Stimulated activated CD4-positive, alpha-beta T cell treated with anti-CD3 and anti-CD28 coated beads, Interleukin-2, amount 100 ng/mL, for 24 hours (primary cell): ENCODE data around the gene KATNAL1.

Experiments
- DNase-seq, 2 donors: peaks; one replicate each; pipeline ENCODE4 v3.0.0-alpha.2; 2020

Gene KATNAL1

DNA sequence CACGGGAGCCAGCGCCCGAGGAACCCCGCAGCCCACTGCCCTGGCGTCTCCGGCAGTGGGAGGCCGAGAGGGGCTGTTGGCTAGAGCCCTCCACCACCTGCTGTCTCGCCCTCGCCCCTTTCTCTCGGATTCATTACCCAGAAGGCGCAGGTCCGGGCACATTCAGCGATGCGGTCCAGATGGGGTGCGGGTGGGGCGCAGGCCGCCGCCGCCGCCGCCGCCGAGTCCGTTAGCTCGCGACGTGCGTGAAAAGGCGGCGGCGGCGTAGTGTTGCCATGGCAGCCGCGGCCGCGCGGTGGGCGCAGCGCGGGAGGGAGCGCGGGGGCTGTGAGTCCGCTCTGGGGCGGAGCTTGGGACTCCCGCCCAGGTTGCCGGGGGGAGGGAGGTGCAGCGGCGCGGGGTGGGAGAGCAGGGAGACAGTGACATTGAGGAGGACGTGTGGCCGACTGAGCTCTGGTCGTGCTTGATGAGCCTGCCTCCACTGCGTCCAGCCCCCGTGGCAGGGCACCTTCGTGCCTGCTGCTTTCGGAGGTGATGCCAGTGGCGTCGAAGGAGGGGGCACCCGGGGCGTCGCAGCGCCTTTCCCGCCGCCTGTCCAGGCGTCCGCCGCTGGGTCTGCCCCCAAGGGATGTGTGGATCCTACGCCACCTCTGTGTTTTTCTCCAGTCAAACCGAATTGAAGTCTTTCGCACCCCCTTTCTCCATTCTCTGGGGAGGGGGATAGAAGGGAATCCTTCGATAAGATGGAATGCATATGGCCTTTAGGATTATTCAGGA lies at the start of gene KATNAL1:
Gene KATNAL1, minus strand, starts transcription at position 358 of the 777 bp plus-strand sequence. CDS start 23,774 bp downstream, outside the sequence.
- DNase-seq, result peak; percentile 71 to 76

- DNase-seq, result no peak
These were observed 48.5 kb upstream of the KATNAL1 start for GRCh38 chr13:30355839-30356238.

GRCh38 chr13:30355384-30355699 lies 48.0 kb upstream of the KATNAL1 start:
- DNase-seq, result peak; percentile 31 to 34

GRCh38 chr13:30354493-30355383 lies 47.4 kb upstream of the KATNAL1 start:
- no peak for DNase-seq

DNA sequence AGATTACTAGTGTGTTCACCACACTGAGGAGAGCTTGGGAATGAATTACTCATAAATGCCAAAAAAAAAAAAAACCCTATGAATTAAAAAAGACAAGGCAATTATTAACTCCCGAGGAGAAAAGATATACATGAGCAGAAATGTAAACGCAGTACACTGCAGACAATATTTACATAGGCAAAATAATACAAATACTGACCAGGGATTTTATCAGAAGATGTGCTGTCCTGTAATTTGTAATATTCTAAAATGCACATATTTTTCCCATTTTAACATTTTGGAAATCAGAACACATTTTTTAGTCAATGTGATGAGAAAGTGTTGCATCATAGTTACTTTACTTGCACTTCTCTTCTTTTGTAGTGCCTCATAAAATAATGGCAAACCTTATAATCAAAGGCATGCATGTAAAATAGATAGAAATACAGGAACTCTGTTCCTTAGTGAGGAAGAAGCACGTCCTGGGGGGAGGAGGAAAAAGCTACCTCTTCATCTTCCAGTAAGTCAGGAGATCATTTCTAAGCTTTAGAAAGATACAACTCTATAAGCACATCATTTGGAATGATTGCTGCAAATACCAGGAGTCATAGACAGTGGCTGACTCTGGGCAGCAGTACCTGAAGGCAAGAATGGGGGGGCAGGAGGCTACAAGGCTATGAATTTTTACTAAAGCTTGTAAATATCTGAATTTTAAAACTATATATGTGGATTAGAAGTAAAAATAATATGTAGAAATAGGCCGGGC lies 46.3 kb upstream of the KATNAL1 start:
- DNase-seq, result no peak

DNA sequence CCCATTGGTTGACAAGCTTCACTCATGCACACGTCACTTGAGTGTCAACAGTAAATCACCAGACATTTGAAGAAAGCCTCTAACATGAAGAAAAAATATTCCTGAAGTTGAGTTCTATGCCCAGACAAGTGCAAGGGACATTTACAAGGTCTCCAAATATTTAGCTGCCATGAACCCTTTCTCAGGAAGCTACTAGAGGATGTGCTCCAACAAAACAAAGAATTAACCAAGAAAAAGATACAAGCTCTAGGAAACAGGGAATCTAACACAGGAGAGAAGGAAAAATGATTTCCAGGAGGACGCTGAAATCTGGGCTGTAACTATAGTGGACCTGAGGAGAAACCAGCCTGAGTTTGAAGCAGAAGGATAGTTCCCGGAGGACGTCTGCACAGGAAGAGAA lies 45.7 kb upstream of the KATNAL1 start:
- DNase-seq, result no peak

- DNase-seq, result no peak
These were observed 44.8 kb upstream of the KATNAL1 start for GRCh38 chr13:30352121-30352520.

GRCh38 chr13:30346789-30347167 lies 39.4 kb upstream of the KATNAL1 start:
- no peak for DNase-seq

DNA sequence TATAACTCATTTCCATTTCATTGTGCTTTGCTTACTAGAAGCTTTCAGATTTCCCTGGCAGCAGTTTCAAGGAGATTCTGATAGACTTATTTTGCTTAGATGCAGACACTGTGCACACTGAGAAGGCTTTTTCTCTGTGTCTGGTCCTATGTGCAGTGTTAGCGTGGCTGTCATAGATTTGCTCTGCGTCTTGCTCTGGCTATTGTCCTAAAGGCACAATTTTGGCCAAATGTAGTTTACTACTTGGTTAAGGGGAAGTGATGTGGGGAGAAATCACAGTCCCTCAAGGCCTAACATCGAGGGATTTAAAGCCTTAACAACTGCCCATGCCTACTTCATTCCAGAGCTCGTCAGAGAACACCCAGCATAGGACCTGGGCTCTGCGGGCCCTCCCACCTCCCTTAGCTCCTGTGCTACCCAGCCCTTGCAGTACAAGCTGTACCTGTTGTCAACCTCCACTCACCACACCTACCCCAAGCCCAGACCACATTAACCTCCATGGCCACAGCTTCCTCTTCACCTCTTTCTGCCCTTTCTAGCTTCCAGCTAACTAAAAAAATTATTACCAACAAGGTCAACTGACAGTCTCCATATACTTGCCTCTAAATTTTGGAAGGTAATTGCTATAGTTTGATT lies 38.9 kb upstream of the KATNAL1 start:
- peak; percentile 37 to 67 for DNase-seq

- no peak for DNase-seq
These were observed 38.2 kb upstream of the KATNAL1 start for GRCh38 chr13:30345426-30346100.

DNA sequence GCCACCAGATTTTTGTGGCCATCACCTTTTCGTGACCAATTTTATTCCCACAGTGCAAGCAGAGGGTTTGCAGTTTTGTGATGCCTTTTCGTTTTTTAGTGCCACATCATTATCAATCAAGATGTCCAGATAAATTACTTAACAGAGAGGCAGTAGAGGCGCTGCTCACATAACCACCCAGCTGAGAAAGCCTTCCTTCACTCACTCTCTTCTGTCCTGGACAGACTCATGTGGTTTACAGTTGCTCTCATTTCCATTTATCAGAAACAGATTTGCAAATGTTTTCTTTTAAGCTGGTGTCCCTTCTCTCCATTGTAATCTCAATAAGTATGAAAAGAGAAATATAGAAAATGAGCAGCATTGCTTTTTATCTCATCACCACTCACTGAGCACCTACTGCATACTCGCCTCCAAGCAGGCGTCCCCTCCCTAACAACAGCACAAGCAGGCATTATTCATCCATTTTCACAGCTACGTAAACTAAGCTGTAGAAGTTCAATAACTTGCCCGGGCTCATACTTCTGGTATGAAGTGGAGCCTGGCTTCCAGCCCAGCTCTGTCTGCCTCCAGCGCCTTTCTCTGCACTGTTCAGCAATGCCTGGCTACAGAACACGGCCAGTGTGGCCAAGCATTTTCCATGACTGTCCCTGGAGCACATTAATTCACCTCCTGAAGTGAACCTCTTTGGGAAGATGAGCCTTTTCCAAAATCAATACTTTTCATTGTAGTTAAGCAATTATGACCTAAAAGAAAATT lies 34.6 kb upstream of the KATNAL1 start:
- DNase-seq, result no peak

DNA sequence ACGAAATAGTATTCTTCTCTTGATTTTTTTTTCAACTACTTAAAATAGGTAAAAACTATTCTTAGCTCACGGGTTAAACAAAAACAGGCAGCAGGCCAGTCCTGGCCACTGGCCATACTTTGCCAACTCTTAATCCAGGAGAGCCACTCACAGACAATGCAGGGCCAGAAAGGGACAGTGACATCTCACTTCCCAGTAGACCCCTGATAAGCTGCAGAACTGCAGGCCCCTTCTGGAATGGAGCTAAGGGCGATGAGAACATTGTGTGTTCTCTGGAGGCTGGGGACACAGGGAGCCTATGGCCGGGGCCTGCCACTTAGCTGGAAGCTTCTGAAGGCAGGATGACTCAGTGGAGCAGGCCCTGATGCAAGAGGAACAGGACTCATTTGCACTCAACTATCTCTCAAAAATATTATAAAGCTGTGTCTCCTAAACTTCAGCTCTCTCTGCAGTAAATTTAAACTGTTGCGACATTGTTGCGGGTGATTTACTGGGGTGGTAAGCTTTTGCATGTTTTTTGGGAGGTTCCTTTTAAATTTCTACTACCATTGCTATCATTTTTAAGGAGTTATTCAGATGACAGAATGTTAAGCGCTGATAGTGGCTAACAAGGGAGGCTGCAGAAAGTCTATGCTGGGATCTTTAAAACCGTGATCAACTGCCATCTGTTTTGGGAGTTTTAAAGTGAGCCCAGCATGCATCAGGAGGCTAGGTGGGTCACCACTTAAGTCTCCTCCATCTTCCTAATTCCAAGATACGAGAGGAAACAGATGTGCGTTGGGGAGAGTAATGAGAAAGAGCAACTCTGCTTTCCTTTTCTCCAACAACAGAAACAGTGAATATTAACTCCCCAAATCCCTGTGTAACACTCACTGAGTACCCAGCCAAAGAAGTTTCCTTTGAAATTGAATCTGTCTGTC lies 33.2 kb upstream of the KATNAL1 start:
- no peak for DNase-seq

DNA sequence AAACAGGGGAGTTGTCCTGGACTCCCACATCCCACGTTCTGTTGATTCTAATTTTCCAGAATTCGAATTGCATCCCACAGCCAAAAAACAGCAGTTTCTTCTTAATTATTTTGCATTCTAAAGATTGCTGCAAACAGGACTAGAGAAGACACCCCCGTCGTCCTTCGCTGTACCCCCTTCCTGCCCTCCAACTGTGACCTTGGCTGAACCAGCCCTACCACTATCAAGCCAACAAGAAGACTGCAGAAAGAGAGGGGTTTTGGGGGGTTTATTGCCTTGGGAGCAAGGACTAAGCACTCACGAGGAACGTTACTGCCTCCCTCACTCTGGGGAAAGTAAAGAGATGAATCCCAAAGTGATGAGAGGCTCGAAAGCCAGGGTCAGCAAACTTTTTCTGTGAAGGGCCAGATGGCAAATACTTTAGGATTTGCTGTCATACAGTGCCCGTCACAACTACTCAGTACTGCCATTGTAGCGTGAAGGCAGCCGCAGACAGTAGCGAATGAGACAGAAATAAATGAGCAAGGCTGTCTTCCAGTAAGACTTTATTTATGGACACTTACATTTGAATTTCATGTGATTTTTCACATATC lies 32.5 kb upstream of the KATNAL1 start:
- no peak for DNase-seq

GRCh38 chr13:30338952-30339351 lies 31.6 kb upstream of the KATNAL1 start:
- no peak for DNase-seq

- no peak for DNase-seq
These were observed 31.0 kb upstream of the KATNAL1 start for GRCh38 chr13:30338331-30338851.

- DNase-seq, result no peak
These were observed 29.8 kb upstream of the KATNAL1 start for GRCh38 chr13:30337061-30337610.

DNA sequence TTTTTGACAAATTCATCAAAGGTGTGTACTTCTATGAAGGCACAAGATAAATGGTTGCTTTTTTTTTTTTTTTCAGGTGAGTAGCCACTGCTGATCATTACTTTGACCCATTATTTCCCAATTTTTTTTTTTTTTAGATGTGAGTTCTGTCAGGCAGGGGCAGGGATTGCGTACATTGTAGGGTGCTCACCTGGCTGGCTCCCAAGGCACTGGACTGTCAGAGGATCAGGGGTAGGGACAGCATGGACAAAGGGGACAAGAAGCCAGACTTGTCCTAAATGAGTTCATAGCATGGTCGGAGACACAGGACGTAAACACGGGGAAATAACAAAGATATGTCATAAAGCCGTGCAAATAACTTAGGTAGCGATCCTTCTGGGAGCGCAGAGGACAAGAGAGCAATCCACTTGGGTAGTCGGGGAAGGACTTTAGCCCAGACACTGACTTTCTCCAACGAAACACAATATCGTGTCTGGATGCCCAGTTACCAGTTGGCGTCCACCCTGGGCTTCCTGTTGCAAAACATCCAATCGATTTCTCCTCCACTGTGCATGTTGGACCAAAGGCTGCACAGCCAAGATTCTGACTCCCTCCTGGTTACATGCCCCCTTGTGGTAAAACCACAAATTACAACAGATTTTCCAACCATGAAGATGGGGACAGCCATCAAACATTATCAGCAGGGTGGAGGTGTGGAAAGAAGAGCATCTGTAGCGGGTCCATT lies 27.5 kb upstream of the KATNAL1 start:
- DNase-seq, result no peak

- DNase-seq, result no peak
These were observed 26.3 kb upstream of the KATNAL1 start for GRCh38 chr13:30333616-30334015.
